H1 (cell line): ENCODE measurements around the gene LRP11. TPM values are rescaled to one million over a fixed set of nuclear protein-coding genes. Genes with fewer than 3 reads are reported as not detected.

Source experiments
- CTCF ChIA-PET: fragments of 300-600 bp; sonication (Branson Sonifier 250); formaldehyde crosslinking; loops from one replicate; lab custom pipeline; 2021; ENCODE audit not compliant: partially characterized antibody; lab: Charles Lee
- POLR2A ChIA-PET: fragments of 300-600 bp; sonication (Branson Sonifier 250); formaldehyde crosslinking; loops from one replicate; lab custom pipeline; 2021; ENCODE audit warnings: inconsistent platforms; ENCODE audit not compliant: partially characterized antibody; lab: Charles Lee
- DNase-seq, 2 experiments: peaks; one replicate each; pipeline versions ENCODE4 v3.0.0 to v3.0.0-alpha.2; 2010 to 2022; ENCODE audit warnings: low spot score in 2 of 2, low read depth in 1 of 2, mixed read lengths in 1 of 2
- FAIRE-seq: peaks from 2 replicates; lab custom pipeline; 2011; peaks lifted over from hg19 to GRCh38; lab: Jason Lieb, UNC
- H2AFZ ChIP-seq: 2 replicates; pipeline ENCODE4 v1.8.1; 2012; ENCODE audit warnings: low read length, inconsistent platforms
- H2AK5ac ChIP-seq: 2 replicates; pipeline ENCODE4 v1.6.1; 2013; ENCODE audit warnings: low read depth, low read length
- H2BK120ac ChIP-seq: replicated peaks from 2 replicates; pipeline ENCODE3; 2013; ENCODE audit warnings: low read depth, low read length, inconsistent platforms
- H2BK12ac ChIP-seq: 2 replicates; pipeline ENCODE4 v1.6.1; 2013; ENCODE audit warnings: low read depth, low read length
- H2BK15ac ChIP-seq: 2 replicates; pipeline ENCODE4 v1.6.1; 2013; ENCODE audit warnings: low read length
- H2BK20ac ChIP-seq: 2 replicates; pipeline ENCODE4 v1.6.1; 2013; ENCODE audit warnings: low read length
- H2BK5ac ChIP-seq: 2 replicates; pipeline ENCODE4 v1.6.1; 2013; ENCODE audit warnings: low read depth, low read length
- H3K14ac ChIP-seq: 2 replicates; pipeline ENCODE4 v1.6.1; 2013; ENCODE audit warnings: inconsistent platforms; ENCODE audit not compliant: insufficient read length
- H3K18ac ChIP-seq: 2 replicates; pipeline ENCODE4 v1.6.1; 2013; ENCODE audit warnings: low read length; ENCODE audit errors: extremely low read depth
- H3K23ac ChIP-seq: 2 replicates; pipeline ENCODE4 v1.6.1; 2013; ENCODE audit warnings: inconsistent platforms; ENCODE audit not compliant: insufficient read length
- H3K23me2 ChIP-seq: 2 replicates; pipeline ENCODE4 v1.6.1; 2013; ENCODE audit warnings: low read depth, low read length
- H3K27ac ChIP-seq: 2 replicates; pipeline ENCODE4 v1.6.1; 2011; ENCODE audit warnings: low read depth, low read length, inconsistent platforms
- H3K27me3 ChIP-seq, 4 experiments: replicated peaks in 1 of 4; 1 replicate in 1 of 4; 2 replicates in 3 of 4; pipeline versions ENCODE4 v1.6.1 to v1.8.1; 2011 to 2013; ENCODE audit warnings: low read length in 3 of 4, mild to moderate bottlenecking in 3 of 4, inconsistent platforms in 2 of 4, mixed read lengths in 2 of 4, moderate library complexity in 1 of 4; ENCODE audit not compliant: control insufficient read depth in 3 of 4, insufficient read depth in 3 of 4; ENCODE audit errors: extremely low read depth in 1 of 4
- H3K36me3 ChIP-seq, 4 experiments: 2 replicates each; pipeline versions ENCODE4 v1.6.1 to v1.8.1; 2011 to 2013; ENCODE audit warnings: mild to moderate bottlenecking in 4 of 4, low read length in 3 of 4, moderate library complexity in 2 of 4, control low read depth in 1 of 4, inconsistent platforms in 1 of 4; ENCODE audit not compliant: insufficient read depth in 4 of 4, control insufficient read depth in 2 of 4
- H3K4ac ChIP-seq: replicated peaks from 2 replicates; pipeline ENCODE3; 2013; ENCODE audit warnings: low read length, low read depth, mixed read lengths, inconsistent platforms; ENCODE audit not compliant: insufficient read length
- H3K4me1 ChIP-seq, 4 experiments: replicated peaks in 1 of 4; 1 replicate in 1 of 4; 2 replicates in 3 of 4; pipeline versions ENCODE4 v1.6.1 to v1.8.1; 2011 to 2013; ENCODE audit warnings: low read length in 3 of 4, inconsistent platforms in 2 of 4, mixed read lengths in 1 of 4; ENCODE audit not compliant: insufficient read depth in 4 of 4, control insufficient read depth in 3 of 4
- H3K4me2 ChIP-seq, 2 experiments: 2 replicates each; pipeline versions ENCODE4 v1.6.1 to v1.8.1; 2011 to 2013; ENCODE audit warnings: low read depth in 2 of 2, low read length in 2 of 2, control low read depth in 1 of 2, inconsistent platforms in 1 of 2, mild to moderate bottlenecking in 1 of 2; ENCODE audit not compliant: insufficient read depth in 1 of 2
- H3K4me3 ChIP-seq, 4 experiments: fragments of 200-600, 300-600 bp in 1 of 4; sonication (generic), shearing (Covaris generic), sonication (Bioruptor Twin) in 1 of 4; 2 replicates each; pipeline versions ENCODE4 v1.5.1 to v1.8.1; 2011 to 2016; ENCODE audit warnings: low read length in 4 of 4, low read depth in 3 of 4, control low read depth in 2 of 4, inconsistent platforms in 2 of 4, mild to moderate bottlenecking in 2 of 4, mixed read lengths in 1 of 4, moderate library complexity in 1 of 4; ENCODE audit not compliant: insufficient read depth in 2 of 4; ENCODE audit errors: extremely low read depth in 1 of 4
- H3K56ac ChIP-seq: replicated peaks from 2 replicates; pipeline ENCODE3; 2013; ENCODE audit warnings: low read depth, mild to moderate bottlenecking, mixed read lengths, low read length, inconsistent platforms; ENCODE audit not compliant: insufficient read length
- H3K79me1 ChIP-seq: 2 replicates; pipeline ENCODE4 v1.6.1; 2013; ENCODE audit warnings: low read depth, low read length, control low read depth
- H3K79me2 ChIP-seq, 2 experiments: 2 replicates each; pipeline versions ENCODE4 v1.6.1 to v1.8.1; 2012 to 2013; ENCODE audit warnings: low read length in 2 of 2, mild to moderate bottlenecking in 2 of 2, inconsistent platforms in 1 of 2; ENCODE audit not compliant: insufficient read depth in 2 of 2, control insufficient read depth in 1 of 2
- H3K9ac ChIP-seq, 4 experiments: replicated peaks in 1 of 4; 1 replicate in 1 of 4; 2 replicates in 3 of 4; pipeline versions ENCODE4 v1.6.1 to v1.8.1; 2011 to 2013; ENCODE audit warnings: low read depth in 3 of 4, low read length in 3 of 4, control low read depth in 2 of 4, mild to moderate bottlenecking in 2 of 4, moderate library complexity in 2 of 4, inconsistent platforms in 1 of 4; ENCODE audit errors: extremely low read depth in 1 of 4
- H3K9me3 ChIP-seq, 2 experiments: 2 replicates each; pipeline versions ENCODE4 v1.6.1 to v1.8.1; 2012 to 2013; ENCODE audit warnings: mild to moderate bottlenecking in 2 of 2, moderate library complexity in 2 of 2, control low read depth in 1 of 2, inconsistent platforms in 1 of 2, low read depth in 1 of 2, low read length in 1 of 2, mixed read lengths in 1 of 2; ENCODE audit not compliant: insufficient read depth in 2 of 2
- H4K20me1 ChIP-seq, 2 experiments: replicated peaks in 1 of 2; 2 replicates each; pipeline versions ENCODE3 to v1.8.1; 2011 to 2013; ENCODE audit warnings: inconsistent platforms in 2 of 2, low read length in 2 of 2, mild to moderate bottlenecking in 1 of 2; ENCODE audit not compliant: insufficient read depth in 2 of 2, control insufficient read depth in 1 of 2
- H4K5ac ChIP-seq: 2 replicates; pipeline ENCODE4 v1.6.1; 2013; ENCODE audit warnings: low read length, low read depth, mixed read lengths, inconsistent platforms; ENCODE audit not compliant: insufficient read length
- H4K8ac ChIP-seq: 2 replicates; pipeline ENCODE4 v1.8.0; 2013; ENCODE audit warnings: mild to moderate bottlenecking, moderate library complexity, low read length, inconsistent platforms; ENCODE audit not compliant: insufficient read depth; ENCODE audit errors: extremely low read depth
- H4K91ac ChIP-seq: replicated peaks from 2 replicates; pipeline ENCODE3; 2013; ENCODE audit warnings: low read length, mixed read lengths, inconsistent platforms; ENCODE audit not compliant: insufficient read length
- ATF2 ChIP-seq: IDR thresholded peaks from 2 replicates; pipeline ENCODE4 v1.6.1; 2012; ENCODE audit warnings: low read length, inconsistent platforms
- BRCA1 ChIP-seq: IDR thresholded peaks from 2 replicates; pipeline ENCODE4 v1.6.1; 2012; ENCODE audit warnings: low read depth, low read length, improper control_type of control experiment
- CEBPB ChIP-seq: IDR thresholded peaks from 2 replicates; pipeline ENCODE4 v1.6.1; 2012; ENCODE audit warnings: low read depth, low read length
- CREB1 ChIP-seq: IDR thresholded peaks from 2 replicates; pipeline ENCODE4 v1.6.1; 2012; ENCODE audit warnings: inconsistent platforms
- E2F6 ChIP-seq: IDR thresholded peaks from 2 replicates; pipeline ENCODE4 v1.6.1; 2012; ENCODE audit warnings: inconsistent platforms
- TAF1 ChIP-seq: IDR thresholded peaks from 2 replicates; pipeline ENCODE4 v1.6.1; 2011; ENCODE audit warnings: mild to moderate bottlenecking, low read depth, low read length
- TCF12 ChIP-seq: IDR thresholded peaks from 2 replicates; pipeline ENCODE4 v1.6.1; 2011; ENCODE audit warnings: low read depth, mild to moderate bottlenecking, low read length
- WGBS, 2 experiments: shearing (Covaris generic) in 1 of 2; methylation state at CpG; one replicate each; pipeline versions ENCODE4 v1.1.6 to v1.1.7; 2013 to 2015; ENCODE audit warnings: low lambda C conversion rate in 2 of 2, mixed read lengths in 2 of 2, inconsistent platforms in 1 of 2, low coverage in 1 of 2, missing lambda C conversion rate in 1 of 2; ENCODE audit not compliant: insufficient replicate concordance in 2 of 2, insufficient coverage in 1 of 2, insufficient read length in 1 of 2; ENCODE audit errors: extremely low coverage in 1 of 2, missing lambda C conversion rate in 1 of 2; 5-methylcytosine and 5-hydroxymethylcytosine counted together
- polyA plus RNA-seq, 7 experiments: library from polyadenylated mRNA; depleted of rRNA in 3 of 7; stranded (reverse) in 5 of 7; unstranded in 2 of 7; fragments of >200 nt in 5 of 7; fragments of 200-250 nt in 2 of 7; gene quantifications; 1 replicate in 5 of 7; 2 replicates in 1 of 7; 4 replicates in 1 of 7; pipeline versions ENCODE4 v1.2.1 to v1.2.3, GENCODE V29; 2011 to 2013; ENCODE audit warnings: missing spikeins in 2 of 7, mixed read lengths in 2 of 7
- total RNA-seq: library from RNA; stranded (reverse); fragmentation: NEBNext Ultra II Directional; extraction: Animal tissue kit (Norgen Biotek cat#: 25700); gene quantifications from 2 replicates; pipeline ENCODE4 v1.2.1, GENCODE V29; 2021

LRP11 gene
- total and polyA plus RNA-seq, 2 of the 8 experiments (the other 6 are each of a cell fraction or from before 2014, with no cell fraction given), result 11.0 to 20.0 TPM

- Histone ChIP-seq H2AFZ (peak overlapping the region; percentile 81; the same call in 1 of the 2 replicates), H3K9me3 (no peaks in the 10 kb centered on the region), H3K56ac (no peak overlapping the region), H3K27ac (no peak overlapping the region), H2AK5ac (no peak overlapping the region), H3K18ac (0 out of 2 replicates have a peak overlapping the region, but pooled peaks have one; percentile 6), H4K20me1 (no peaks in the 10 kb centered on the region), H2BK15ac (no peak overlapping the region), H3K4me2 (peak overlapping the region; percentile 22 to 46; a peak in 3 of 4 replicates), H3K9ac (no peak overlapping the region), H3K27me3 (peaks cover 0 to 3% (median 0%) of the 10 kb centered on the region in 4 experiments; a peak in 2 of 7 replicates), H4K8ac (no peak overlapping the region), H2BK5ac (no peak overlapping the region), H3K79me2 (no peaks in the 10 kb centered on the region), H3K23ac (no peak overlapping the region), H2BK12ac (no peak overlapping the region), H4K91ac (no peak overlapping the region), H2BK20ac (no peak overlapping the region), H3K4me1 (no peaks in the 10 kb centered on the region; a peak in 1 of 7 replicates), H3K79me1 (no peaks in the 10 kb centered on the region), H3K36me3 (no peaks in the 10 kb centered on the region), H3K14ac (no peak overlapping the region), H3K4me3 (no peak overlapping the region; a peak in 1 of 8 replicates), H4K5ac (no peak overlapping the region), H3K4ac (no peak overlapping the region), H3K23me2 (no peaks in the 10 kb centered on the region), H2BK120ac (no peak overlapping the region)
- no peak for FAIRE-seq
- POLR2A ChIA-PET, result no interaction called here
- DNase-seq, result no peak
- WGBS, 2 experiments, result 80% methylated on average over 7 of the region's 7 CpGs; no CpG with 5 or more reads in 1 of the 2 experiments
- CTCF ChIA-PET, result interaction anchor here (1.0 to 1.9 kb wide), 6 partner anchors 10 to 45 kb away, joined by 3 to 7 read pairs (median 4); no protein-coding TSS in a partner anchor
- no peak for TF ChIP-seq BRCA1
- no peak for TF ChIP-seq ATF2
- TF ChIP-seq CEBPB, result no peak
- no peak for TF ChIP-seq TCF12
- TF ChIP-seq TAF1, result no peak
- TF ChIP-seq CREB1, result no peak
- TF ChIP-seq E2F6, result no peak
Observed at GRCh38 chr6:149884617-149885016, 20.5 kb upstream of the LRP11 start.
